Left renal cortex interstitium (tissue), 4 donors: Measurements from ENCODE around the gene RGS6. TPM values are rescaled to one million over a fixed set of nuclear protein-coding genes. Genes with fewer than 3 reads are reported as not detected.

Source experiments
- DNase-seq, 4 donors: peaks; one replicate each; pipeline ENCODE4 v3.0.0-alpha.2; 2013; ENCODE audit warnings: low read depth in 4 of 4, low spot score in 2 of 4, missing footprints in 1 of 4
- polyA plus RNA-seq, 4 donors: library from polyadenylated mRNA; unstranded; fragments of 120-200 nt; gene quantifications; one replicate each; pipeline ENCODE4 v1.2.1, GENCODE V29; 2013; ENCODE audit not compliant: insufficient read length in 4 of 4

The RGS6 gene
- polyA plus RNA-seq, 4 donors: 1.1 to 1.9 (median 1.4) TPM

DNA sequence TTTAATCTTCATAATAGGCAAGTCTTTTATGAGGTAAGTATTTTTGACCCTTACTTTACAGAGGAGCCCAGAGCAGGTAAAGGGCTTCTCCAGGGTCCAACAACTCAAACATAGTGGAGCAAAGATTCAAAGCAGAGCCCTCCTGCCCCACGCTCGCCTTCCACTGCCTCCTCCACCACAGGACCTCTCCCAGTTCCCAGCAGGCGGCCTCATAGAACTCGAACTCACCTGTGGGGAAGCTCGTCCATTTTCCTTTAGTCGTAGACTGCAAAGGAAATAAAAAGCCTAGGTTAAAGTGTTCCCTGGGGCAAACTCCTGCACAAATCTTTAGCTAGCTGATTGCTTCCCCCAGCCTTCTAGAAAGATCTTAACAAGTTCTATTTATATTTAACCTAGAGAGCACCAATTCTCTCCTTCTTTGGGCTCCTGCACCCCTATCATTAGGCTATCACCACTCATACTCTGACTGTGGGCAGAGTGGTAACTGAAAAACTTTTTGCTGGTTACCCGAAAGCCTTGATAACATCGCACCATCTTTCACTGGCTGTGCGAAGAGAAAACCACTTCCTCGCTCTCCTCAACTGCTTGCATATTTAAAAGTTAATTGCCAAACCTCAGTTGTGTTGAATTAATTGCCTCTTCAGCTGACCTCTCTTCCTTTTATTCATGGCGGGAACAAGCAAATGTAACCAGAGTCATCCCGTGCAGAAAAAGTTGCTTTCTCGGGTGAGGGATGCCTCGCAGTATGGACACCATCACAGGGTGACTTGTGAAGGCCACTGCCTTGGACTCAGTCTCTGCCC, 662.1 kb downstream of the RGS6 start:
- no peak for DNase-seq

DNA sequence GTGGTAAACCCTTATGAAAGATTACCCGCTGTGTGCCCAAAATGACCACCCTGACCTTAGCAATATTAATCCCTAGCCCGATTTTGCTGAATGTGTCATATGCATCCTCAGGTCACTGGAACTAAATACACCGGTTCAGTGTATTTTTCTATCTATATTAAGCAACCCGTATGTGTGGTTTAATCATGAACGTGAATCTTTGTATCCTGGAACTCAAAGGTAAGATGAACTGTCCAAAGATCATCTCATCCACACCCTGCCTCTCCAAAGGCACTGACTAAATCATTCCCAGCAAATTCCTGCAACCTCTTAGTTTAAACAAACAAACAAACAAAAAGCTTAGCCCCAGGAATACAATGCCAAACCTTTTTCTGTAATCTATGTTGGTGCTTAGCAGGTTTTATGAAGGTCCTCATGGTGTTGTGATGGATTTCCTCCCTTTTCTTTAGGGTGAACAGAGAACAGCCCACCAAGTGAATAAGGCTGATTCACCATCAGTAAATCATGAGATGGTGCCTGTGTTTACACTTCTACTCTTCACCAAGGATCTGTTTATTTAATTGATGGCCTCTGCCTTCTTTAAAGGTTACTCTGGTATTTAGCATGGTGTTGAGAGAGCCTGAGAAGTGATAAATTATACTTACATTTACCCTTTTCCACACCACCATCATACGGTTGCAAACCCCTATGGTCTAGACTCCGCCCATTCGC, 663.1 kb downstream of the RGS6 start:
- DNase-seq: no peak

DNA sequence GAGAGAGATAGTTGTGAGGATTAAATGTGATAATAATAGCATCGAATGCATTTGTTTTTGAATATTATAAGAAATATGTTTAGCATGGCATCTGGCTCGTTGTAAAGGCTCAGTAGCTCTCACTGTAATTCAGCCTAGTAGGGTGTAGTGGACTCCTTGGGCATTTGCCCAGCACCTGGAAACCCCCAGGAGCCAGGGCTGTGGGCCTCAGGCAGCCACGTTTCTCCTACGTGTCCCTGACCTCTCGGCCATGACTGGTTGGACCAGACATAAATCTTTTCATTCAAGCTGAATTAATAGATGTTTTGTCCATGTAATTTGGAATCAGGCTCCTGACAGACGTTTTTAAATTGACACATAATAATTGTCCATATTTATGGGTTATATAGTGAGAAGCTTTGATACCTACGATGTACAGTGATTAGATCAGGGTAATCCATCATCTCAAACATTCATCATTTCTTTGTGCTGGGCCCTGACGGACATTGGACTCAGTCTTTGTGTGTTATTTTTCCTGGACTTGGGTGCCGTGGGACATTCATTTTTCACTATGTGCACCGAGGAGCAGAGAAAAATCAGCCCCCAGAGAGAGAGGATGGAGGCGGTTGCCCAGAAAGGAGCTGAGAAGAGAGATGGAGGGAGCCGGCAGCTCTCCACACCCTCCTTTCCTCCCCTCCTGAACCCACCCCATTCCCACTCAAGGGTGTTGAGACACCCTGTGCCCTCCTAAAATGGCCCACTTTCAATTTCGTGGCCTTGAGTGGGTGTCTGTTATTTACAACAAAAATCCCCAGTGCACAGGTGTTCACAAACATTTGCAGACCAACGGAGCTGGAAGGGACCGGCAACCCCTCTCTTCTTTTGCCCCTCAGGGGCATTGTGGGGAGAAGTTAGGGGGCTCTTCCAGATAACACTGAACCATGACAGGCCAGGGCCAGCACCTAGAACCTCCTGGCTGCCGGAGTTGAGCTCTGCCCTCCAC, 665.3 kb downstream of the RGS6 start:
- no peak for DNase-seq

DNA sequence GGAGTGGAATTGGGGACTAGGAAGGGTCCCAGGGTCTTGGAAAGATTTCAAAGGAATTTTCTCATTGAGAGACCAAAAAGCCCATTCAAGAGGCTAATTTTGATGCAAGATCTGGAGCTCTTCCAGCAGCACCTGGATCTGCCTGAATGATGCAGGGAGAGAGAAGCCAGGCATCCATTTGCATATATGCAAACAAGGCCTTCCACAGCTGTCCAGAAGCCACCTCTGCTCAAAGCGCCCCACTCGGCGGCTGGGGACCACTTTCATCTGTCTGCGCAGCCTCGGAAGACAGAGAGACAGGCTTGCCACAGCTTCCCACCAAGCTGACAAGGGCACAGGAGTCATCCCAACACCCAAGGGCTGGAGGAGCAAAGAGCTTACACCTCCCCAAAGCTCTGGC, 666.1 kb downstream of the RGS6 start:
- no peak for DNase-seq

DNA sequence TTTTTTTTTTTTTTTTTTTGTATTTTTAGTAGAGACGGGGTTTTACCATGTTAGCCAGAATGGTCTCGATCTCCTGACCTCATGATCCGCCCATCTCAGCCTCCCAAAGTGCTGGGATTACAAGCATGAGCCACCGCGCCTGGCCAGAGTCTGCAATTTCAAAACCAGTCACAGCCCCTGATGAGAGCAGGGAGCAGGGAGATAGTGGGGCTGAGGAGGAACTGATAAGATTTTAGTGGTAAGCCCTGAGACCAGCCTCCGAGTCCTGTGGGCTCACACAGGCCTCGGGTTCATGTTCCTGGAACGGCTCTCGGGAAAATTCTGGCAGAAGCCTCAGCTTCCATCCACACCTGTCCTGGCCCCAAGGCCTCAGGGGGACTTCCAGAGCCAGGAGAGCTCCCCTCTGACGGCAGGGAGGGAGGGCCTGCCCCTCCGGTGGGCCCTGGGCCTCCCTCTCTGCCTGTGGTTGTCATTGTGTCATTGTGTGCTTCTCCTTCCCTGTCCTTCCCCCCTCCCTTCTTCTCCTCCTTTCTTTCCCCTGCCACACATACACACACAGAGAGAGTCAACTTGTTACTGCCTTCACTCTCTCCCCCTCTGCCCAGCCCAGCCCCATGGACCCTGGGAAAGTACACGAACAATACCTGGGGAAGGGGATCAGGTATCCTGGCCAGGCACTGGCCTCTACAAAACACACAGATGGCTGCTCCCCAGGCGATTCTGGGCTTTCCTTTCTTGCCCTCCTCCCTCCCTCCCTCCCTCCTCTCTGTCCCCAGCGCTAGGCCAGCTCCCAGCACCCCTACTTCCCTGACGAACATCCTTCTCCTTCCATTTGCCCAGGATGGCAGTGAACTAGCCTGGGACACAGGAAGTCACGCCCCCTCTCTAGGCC, 667.6 kb downstream of the RGS6 start:
- DNase-seq: no peak

DNA sequence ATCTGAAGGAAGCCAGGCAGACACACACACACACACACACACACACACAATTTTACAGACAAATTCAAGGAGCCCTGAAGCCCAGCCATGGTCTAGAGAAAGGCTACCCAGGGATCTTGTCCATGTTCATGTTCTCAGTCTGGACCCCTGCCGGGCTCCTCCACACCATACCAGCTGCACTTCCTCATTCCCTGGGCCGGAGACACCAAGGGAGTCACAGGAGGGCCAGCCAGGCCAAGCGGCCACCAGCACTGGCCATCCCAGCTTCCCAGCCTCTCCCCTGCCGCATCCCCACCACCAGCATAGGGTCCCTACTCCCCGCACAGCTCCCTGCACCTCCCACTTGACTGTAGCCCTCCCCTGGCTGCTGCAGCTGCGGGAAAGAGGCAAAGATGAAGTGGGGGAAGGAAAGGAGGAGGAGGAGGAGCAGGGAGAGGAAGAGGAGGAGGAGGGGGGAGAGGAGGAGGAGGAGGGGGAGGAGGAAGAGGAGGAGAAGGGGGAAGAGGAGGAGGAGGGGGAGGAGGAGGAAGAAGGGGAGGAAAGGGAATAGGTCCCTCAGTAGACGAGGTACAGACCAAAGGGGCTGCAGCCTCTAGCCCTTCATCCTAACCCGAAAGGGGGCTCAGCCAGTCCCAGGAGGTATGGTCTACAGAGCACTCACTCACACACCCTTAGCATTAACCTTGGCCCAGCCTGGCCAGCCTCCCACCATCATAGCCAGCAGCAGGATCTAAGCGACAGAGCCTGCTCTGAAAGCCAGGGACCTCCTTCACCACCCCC, 668.5 kb downstream of the RGS6 start:
- no peak for DNase-seq

DNA sequence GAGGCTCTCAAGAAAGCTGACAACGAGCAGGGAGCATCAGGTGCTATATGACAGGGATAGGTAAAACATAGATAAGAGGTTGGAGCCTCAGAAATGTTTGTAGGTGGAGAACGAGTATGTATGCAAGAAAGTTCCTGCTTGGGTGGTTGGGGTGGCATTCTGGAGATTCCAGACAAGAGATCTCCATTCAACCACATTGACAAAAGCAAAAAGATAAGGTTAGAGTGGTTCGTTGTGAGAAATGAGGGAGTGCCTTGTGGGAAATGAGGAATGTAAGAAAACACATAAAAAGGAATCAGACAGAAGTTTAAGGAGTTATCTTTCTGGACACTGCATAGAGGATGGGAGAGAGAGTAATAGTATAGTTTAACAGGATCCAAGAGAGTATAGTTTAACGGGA, 671.4 kb downstream of the RGS6 start:
- DNase-seq: no peak

DNA sequence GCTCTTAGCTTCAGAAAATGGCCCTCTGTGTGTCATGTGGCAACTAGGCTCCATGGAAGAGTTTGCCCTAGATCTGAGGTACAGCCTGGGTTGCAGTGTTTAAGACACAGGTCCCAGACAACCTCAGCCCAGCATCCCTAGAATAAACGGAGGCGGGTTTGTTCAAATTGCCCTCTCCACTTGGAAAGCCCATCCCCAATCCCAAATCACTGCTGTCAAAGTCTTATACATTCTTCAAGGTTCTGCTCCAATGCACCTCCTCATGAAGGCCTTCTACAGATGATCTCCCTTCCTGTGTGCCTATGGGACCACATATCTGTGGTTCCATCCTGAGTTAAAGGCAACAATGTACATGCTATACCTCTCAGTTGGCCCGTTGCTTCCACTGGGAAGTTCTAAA, 671.9 kb downstream of the RGS6 start:
- DNase-seq: no peak

DNA sequence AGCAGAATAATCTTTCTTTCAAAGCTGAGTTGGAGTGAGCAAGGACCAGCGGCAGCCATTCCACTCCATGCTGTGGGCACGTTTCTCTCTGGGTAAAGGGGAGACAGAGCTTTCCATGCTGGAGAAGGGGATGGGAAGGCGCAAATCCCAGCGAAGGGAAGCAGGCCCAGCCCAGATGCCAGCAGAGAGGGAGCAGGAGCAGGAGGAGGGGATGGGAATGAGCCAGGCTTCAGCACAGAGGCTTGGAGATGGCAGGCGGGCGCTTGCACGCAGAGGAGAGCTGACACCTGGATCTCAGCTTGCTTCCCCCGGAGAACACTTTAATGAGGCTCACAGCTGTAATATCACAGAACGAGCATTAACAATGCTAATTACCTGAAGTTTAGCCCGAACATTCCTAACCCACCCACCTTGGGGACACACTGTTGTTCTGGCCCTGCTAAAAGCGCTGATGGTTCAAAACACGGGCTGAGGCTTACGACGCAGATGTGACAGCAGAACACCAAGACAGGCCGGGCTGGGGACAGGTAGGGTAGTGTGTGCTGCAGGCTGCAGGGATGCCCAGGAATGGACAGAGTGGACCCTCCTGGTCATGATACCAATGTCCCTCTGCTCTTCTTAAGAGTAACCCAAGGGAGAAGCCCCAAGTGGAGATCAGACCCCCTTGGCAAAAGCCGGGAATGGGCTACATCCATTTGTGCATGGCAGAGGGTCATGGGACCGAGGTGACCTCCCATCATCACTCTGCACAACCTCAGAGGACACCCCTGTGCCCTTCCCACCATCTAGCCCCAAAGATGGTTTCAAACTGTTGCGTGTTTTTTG, 673.1 kb downstream of the RGS6 start:
- no peak for DNase-seq

DNA sequence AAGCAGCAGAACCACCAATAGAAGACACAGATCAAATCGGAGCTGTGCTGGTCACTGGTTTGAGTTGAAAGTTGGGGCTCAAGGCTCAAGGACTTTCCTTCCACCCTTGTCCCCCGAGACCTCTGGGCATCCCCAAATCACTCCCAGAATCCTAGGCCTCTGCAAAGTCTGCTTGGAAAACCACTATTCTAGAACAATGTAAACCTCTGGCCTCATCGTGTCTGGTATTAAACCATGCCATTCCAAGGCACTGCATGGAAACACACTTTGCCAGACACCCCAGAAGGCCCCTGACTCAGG, 673.6 kb downstream of the RGS6 start:
- DNase-seq: no peak

DNA sequence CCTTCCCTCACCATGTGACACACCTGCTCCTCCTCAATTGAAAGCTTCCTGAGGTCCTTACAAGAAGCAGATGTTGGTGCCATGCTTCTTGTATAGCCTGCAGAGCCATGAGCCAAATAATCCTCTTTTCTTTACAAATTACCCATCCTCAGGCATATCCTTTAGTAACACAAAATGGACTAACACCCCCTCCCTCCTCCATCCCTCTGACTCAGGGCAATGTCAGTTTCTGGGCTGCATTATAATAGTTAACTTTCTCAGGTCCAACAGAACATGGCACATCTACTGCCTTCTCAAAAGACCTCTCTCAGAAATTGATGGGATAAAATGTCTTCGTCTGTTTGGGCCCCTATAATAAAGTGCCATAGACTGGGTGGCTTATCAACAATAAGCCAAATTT, 674.6 kb downstream of the RGS6 start:
- DNase-seq: no peak

DNA sequence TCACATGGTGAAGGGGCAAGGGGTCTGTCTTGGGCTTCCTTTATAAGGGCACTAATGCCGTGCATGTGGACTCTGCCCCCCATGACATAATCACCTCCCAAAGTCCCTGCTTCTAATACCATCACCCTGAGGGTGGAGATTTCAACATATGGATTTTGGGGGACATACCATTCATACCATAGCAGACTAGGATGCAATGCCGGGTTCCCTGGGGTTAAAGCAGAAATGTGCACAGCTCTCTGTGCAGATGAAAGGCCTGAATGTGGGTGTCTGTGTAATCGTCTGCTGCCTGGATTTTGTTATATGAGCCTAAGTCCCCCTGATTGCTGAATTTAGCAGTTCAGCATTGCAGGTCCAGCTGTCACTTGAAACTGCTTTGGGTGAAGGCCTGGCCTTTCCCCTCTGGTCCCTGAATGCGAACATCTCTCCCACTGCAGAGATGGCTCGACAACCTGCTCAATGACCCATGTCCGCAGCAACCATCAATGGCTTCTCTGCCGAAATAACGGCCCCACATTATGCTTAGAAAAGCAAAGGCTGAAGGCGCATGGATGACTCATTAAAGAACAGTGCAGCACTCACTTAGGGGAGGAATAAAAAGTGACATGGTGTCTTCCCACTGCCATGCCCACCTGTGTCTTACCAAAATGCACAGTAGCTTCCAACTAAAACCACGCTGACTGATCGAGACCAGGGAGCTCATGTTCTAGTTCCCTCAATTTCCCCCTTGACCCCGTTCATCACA, 675.3 kb downstream of the RGS6 start:
- no peak for DNase-seq

DNA sequence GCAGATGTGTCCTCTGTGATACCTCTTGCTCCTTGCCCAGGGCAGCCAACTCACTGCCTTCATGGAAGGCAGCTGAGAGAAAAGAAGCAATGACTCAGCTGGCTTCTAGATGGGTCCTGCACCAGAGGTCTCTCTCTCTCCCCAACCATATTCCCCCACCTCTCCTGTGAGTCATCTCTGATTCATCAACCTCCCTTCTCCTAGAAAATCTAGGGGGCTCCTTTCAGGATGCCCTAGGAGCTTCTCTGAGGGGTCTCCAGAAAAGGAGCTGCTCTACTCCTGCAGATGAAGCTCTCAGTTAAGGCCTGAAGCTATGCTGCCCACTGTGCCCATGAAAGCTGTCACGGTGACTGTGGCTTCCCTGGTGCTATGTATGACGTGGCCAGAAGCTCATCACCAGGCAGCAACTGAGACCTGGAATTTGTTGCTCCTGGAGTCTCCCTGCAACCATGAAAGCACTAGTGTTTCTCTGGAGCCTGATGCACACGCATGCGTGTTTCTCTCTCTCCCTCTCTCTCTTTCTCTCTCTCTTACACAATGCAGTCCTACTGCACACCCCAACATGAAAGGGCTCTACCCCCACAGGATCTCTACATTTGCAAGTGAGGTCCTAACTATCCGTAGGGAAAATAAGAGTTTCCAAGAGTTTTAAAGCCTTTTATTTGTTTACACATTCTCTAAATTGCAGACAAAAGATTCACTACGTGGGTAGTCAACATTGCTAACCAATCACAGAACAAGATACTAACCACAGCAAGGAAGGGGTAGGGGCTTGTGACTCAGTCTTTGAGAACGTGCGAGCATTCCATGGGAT, 676.4 kb downstream of the RGS6 start:
- no peak for DNase-seq

DNA sequence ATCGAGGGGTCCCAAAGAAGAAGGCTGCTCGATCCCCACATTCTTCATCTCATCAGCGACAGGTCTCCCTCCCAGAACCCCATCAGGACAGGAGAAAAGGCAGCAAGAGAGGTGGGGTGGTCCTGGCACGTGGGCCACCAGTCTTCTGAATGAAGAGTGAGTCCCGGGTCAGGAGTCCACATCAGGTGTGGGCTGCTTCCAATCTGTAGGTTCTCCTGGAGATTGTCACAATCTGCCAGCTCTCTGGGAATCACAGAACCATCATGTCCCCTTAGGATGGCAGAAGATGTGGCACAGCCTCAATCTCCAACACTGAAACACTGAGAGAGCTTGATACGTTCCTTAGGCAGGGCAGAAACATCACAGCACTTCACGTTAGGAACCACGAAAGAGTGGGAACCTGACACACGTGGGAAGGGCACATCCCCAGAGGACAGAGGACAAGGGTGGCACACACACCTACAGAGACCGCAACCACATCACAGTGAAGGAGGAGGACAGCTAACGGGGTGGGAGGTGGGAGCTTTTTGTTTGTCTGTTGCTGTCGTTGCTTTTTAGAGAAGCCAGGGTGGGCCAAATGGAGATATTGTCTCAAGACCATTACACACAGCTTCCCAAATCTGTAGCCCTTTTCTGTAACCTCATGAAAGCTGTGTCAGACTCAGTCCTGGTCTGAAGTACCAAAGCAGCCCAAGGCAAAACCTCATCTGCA, 677.1 kb downstream of the RGS6 start:
- DNase-seq: no peak

DNA sequence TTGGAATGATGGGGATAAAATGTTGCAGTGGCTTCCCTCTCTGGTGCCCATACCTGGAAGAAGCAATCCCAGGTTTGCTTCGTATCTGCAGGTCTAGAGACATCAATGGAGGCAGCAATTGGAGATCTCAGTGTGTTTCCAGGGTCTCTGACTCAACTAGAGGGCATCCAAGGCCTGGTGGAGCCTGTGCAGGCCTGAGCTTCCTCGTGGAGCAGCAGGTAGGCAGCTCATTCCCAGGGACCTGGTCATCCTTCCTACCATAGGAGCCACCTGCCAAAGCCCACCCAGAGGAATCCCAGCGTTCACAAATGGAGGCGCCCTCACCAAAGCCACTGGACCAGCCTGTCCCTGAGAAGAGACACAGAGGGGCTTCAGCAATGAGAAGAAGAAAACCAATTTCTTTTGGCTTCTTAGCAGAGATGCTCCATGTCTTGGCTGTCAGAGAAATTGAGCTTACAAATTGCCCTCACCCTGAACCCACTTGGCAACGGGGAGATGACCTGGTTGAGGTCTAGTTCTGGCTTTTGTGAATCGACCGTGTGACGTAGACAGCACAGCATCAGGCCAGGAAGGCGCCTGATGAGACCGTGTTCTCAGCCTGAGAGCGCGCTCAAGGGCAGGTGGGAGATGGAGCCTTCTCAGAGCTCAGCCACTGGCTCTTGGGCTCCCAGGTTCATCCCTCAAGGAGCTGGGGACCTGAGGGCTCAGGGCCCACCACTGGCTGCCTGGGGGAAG, 678.0 kb downstream of the RGS6 start:
- DNase-seq: no peak

DNA sequence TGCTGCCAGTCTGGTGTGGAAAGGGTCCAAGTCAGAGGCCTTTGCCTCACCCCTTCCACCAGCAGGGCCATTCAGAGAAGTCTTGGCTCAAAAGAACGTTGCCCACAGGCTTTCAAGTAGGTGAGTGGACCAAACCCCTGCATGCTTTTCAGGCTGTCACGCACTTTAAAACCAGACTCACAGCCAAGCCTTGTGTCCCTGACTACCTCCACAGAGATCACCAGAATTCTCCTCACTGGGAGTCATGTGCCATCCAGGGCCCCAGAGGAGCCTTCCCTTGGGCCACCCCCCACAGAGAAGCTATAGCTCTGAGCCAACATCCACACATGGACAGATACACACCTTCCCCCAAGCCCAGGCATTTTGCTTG, 678.6 kb downstream of the RGS6 start:
- no peak for DNase-seq
